ENCODE results near the gene UBE2L3.
A peak's percentile ranks its signal among the peaks of the same experiment; 100 is the strongest.

The UBE2L3 gene

DNA sequence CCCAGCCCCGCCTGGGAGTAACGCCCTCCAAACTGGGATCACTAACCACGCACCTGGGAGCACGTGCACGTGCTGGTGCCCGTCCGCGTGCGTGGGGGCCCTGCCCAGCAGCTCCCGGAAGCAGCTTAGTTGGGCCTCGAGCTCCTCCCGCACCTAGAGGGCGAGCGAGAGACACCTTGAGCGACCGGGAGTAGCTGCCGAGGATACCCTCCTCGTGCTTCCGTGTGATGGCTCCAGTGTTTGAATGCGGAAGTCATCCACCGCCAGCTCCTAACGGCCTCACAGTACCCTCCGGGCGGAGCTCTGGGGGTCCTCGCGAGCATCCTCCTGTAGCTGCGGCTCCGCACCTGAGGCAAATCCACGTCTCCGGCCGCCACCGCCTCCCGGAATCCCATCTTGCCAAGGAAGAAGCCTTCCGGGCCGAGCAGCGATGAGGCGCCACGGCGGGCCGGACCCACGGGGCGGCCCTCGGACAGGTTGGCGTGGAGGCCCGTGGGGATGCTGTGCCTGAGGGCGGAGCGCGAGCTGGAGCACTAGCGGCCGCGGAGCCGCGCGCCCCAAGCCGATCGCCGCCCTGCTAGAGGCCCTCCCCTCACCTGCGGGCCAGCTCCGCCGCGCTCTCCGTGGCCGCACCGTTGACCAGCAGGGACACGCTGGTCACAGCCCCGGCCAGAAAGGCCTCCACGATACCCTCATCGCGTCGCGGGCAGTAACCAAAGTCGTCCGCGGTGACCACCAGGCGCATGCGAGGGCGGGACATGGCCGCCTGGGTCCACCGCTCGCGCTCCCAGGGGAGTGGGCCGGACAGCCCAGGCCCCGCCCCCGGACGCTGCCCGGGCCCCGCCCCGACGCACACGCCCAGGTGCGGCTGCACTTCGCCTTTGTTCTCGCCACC lies 62.0 kb downstream of the UBE2L3 start, which contains the start of gene YDJC:
TSS of gene YDJC (minus strand) at position 768 of the 895 bp plus-strand sequence. CDS start at position 760, 8 bp downstream.
- peak within 1 kb of the TSS; percentile 93 for H3K4me3 ChIP-seq (ENCODE audit: control insufficient read depth, low read depth, low read length)
- TF ChIP-seq, protein P1, sequence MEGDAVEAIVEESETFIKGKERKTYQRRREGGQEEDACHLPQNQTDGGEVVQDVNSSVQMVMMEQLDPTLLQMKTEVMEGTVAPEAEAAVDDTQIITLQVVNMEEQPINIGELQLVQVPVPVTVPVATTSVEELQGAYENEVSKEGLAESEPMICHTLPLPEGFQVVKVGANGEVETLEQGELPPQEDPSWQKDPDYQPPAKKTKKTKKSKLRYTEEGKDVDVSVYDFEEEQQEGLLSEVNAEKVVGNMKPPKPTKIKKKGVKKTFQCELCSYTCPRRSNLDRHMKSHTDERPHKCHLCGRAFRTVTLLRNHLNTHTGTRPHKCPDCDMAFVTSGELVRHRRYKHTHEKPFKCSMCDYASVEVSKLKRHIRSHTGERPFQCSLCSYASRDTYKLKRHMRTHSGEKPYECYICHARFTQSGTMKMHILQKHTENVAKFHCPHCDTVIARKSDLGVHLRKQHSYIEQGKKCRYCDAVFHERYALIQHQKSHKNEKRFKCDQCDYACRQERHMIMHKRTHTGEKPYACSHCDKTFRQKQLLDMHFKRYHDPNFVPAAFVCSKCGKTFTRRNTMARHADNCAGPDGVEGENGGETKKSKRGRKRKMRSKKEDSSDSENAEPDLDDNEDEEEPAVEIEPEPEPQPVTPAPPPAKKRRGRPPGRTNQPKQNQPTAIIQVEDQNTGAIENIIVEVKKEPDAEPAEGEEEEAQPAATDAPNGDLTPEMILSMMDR (IDR thresholded peaks at IDR 0.05; ENCODE audit: control insufficient read depth, insufficient read depth, low read depth, low read length, missing control alignments) = peak; percentile 60
- DNase-seq (ENCODE audit: low read depth) = peak; percentile 49

DNA sequence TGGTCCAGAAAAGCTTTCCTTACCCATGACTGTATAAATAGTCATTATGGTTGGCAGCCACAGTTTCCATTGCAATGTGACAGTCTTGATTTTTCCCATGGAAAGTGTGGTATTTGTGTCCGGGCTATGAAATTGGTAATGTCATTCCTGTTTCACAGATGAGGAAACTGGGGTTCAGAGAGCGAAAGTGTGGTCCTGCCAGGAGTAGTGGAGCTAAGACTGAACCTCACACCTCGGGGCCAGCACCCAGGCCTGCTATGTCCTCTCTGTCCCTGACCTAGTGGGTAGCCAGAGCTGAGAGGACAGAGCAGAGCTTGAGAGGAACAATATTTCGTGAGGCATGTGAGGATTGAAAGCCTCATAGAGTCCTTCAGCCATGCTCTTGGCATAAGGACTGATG lies 63.5 kb downstream of the UBE2L3 start:
- H3K4me3 ChIP-seq (ENCODE audit: control insufficient read depth, low read depth, low read length) = no peak overlapping the region
- TF ChIP-seq, protein P1 (IDR thresholded peaks at IDR 0.05; ENCODE audit: control insufficient read depth, insufficient read depth, low read depth, low read length, missing control alignments) = no peak
- DNase-seq (ENCODE audit: low read depth) = no peak

DNA sequence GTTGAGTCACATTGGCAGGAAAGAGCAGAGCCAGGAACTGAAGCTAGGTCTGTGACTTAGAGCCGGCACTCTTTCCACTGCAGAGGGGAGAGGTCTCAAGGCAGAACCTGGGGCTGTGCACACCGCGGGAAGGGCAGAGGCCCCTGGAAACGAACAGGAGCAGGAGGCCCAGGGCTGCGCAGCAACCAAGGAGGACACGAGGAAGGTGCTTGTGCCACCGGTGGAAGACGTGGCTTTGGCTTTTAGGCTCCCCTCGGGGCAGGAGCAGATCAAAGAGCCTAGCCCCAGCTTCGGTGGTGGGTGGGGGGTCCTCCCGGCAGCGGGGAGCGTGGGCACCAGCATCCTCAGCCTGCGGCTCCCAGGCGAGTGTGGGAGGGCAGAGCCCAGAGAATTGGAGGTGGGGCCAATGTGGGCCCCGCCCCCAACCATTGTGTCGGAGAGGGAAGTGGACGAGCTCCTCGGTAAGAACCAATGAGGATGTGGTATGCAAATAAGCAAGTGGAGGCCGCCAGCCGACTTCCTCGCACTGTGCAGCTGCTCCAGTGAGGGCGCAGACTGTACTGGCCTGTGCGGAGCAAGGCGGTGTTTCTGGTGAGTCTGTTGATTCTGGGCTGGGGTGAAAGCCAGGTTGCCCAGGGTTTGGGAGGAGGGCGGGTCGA lies 64.9 kb downstream of the UBE2L3 start, which contains the start of gene CCDC116:
TSS of gene CCDC116 (plus strand) at position 524 of the 659 bp plus-strand sequence. CDS start 422 bp downstream, outside the sequence.
- no peak for DNase-seq (ENCODE audit: low read depth)
- no peak within 1 kb of the TSS for H3K4me3 ChIP-seq (ENCODE audit: control insufficient read depth, low read depth, low read length)
- TF ChIP-seq, protein P1 (IDR thresholded peaks at IDR 0.05; ENCODE audit: control insufficient read depth, insufficient read depth, low read depth, low read length, missing control alignments) = no peak

DNA sequence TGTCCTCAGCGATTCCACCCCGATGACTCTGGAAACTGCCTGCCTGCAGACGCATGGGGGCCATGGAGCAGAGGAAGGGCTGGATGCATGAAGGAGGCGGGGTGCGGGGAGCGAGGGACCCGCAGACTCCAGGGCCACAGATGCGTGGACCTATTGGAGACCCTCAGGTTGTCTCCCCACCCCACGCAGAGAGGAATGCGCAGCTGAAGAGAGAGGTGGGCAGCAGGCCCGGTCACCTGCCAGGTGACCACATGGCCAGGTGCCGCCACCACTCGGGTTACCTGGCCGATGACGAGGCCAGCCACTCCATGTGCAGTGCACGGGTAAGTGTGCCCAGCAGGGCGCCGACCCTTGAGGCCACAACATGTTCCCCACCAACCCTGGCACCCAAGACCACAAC lies 65.4 kb downstream of the UBE2L3 start:
- TF ChIP-seq, protein P1 (IDR thresholded peaks at IDR 0.05; ENCODE audit: control insufficient read depth, insufficient read depth, low read depth, low read length, missing control alignments) = no peak

DNA sequence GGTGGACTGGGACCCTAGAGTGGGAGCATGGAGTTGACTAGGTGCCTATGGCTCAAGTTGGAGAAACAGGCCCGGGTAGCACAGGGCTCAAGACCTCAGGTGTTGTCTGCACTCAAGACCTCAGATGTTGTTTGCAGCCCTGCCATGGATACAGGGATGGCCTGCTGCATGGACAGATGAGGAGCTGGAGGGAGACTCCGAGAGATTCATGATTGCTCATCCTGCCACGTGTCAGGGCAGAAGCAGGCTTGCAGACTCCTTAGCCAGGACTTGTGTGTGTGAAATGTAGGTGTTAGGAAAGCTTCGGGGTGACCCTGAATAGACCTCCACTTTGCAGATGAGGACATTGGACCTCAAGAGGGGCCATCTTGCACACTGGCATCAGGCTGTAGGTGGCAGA lies 66.0 kb downstream of the UBE2L3 start:
- TF ChIP-seq, protein P1 (IDR thresholded peaks at IDR 0.05; ENCODE audit: control insufficient read depth, insufficient read depth, low read depth, low read length, missing control alignments) = no peak

More for the DNA sequence above, 65.4 kb downstream of the UBE2L3 start:
- no peak overlapping the region for H3K4me3 ChIP-seq (ENCODE audit: control insufficient read depth, low read depth, low read length)
- no peak for DNase-seq (ENCODE audit: low read depth)

DNA sequence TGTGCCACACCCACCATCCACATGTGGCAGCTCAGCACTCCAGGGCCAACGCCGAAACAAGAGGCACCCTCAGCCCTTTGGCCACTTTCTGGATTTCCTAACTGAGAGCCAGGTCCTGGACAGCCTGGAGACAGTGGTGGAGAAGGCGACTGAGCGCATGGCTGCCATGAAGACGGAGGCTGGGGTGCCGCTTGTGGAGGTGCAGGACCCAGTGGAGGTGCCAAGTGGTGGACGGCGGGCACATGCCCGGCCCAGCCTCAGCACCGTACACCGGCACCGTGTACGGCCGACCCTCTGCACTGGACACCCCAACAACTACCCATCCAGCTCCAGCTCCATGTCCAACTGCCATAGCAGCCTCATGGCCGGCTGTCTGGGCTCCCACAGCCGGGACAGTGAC lies 66.6 kb downstream of the UBE2L3 start:
- no peak for DNase-seq (ENCODE audit: low read depth)
- no peak overlapping the region for H3K4me3 ChIP-seq (ENCODE audit: control insufficient read depth, low read depth, low read length)
- TF ChIP-seq, protein P1 (IDR thresholded peaks at IDR 0.05; ENCODE audit: control insufficient read depth, insufficient read depth, low read depth, low read length, missing control alignments) = no peak

More for the DNA sequence above, 66.0 kb downstream of the UBE2L3 start:
- no peak for DNase-seq (ENCODE audit: low read depth)
- no peak overlapping the region for H3K4me3 ChIP-seq (ENCODE audit: control insufficient read depth, low read depth, low read length)

All from AG09309 (cell line).